Smooth muscle cell (in vitro differentiated cells): ENCODE data around the gene BABAM2. TPM values are rescaled to one million over a fixed set of nuclear protein-coding genes. Genes with fewer than 3 reads are reported as not detected.

ENCODE experiments used
- DNase-seq: peaks from one replicate; lab custom pipeline; 2025; ENCODE audit not compliant: unreplicated experiment; lab: John Stamatoyannopoulos, UW
- H2AFZ ChIP-seq: fragments of 200-600 bp; sonication (generic); 2 replicates; pipeline ENCODE4 v1.6.0; 2016; ENCODE audit warnings: antibody characterized with exemption, low read depth, mild to moderate bottlenecking
- H3F3A ChIP-seq: fragments of 200-600 bp; sonication (generic); 2 replicates; pipeline ENCODE4 v1.6.0; 2017; ENCODE audit warnings: antibody characterized with exemption, low read depth
- H3K27ac ChIP-seq: fragments of 200-600 bp; sonication (generic); 2 replicates; pipeline ENCODE4 v1.5.1; 2016; ENCODE audit warnings: low read depth, mild to moderate bottlenecking
- H3K27me3 ChIP-seq: fragments of 200-600 bp; sonication (generic); 2 replicates; pipeline ENCODE4 v1.6.1; 2016; ENCODE audit warnings: low read depth, mild to moderate bottlenecking
- H3K36me3 ChIP-seq: fragments of 200-600 bp; sonication (generic); 2 replicates; pipeline ENCODE4 v1.5.1; 2016; ENCODE audit warnings: low read depth
- H3K4me1 ChIP-seq: fragments of 200-600 bp; sonication (generic); 2 replicates; pipeline ENCODE4 v1.5.1; 2016; ENCODE audit warnings: low read depth
- H3K4me2 ChIP-seq: fragments of 200-600 bp; sonication (generic); 2 replicates; pipeline ENCODE4 v1.6.0; 2016; ENCODE audit warnings: mild to moderate bottlenecking
- H3K4me3 ChIP-seq: fragments of 200-600 bp; sonication (generic); 2 replicates; pipeline ENCODE4 v1.5.1; 2016; ENCODE audit warnings: mild to moderate bottlenecking
- H3K79me2 ChIP-seq: fragments of 200-600 bp; sonication (generic); 2 replicates; pipeline ENCODE4 v1.6.0; 2016; ENCODE audit warnings: low read depth, mild to moderate bottlenecking
- H3K9ac ChIP-seq: fragments of 200-600 bp; sonication (generic); 2 replicates; pipeline ENCODE4 v1.6.0; 2016; ENCODE audit warnings: low read depth
- H3K9me3 ChIP-seq: fragments of 200-600 bp; sonication (generic); replicated peaks from 2 replicates; pipeline ENCODE4 v1.5.1; 2016; ENCODE audit warnings: low read depth
- H4K20me1 ChIP-seq: fragments of 200-600 bp; sonication (generic); 2 replicates; pipeline ENCODE4 v1.6.0; 2016; ENCODE audit warnings: low read depth
- WGBS: methylation state at CpG from one replicate; pipeline ENCODE4 v1.1.7; 2016; ENCODE audit warnings: low lambda C conversion rate; 5-methylcytosine and 5-hydroxymethylcytosine counted together
- polyA plus RNA-seq: library from polyadenylated mRNA; unstranded; fragments of >200 nt; fragmentation: Nextera tagmentation; extraction: Ambion mirVana; gene quantifications from 2 replicates; pipeline ENCODE4 v1.2.1, GENCODE V29; 2016
- total RNA-seq: library from RNA; depleted of rRNA; stranded (reverse); fragments of >200 nt; gene quantifications from 2 replicates; pipeline ENCODE4 v1.2.3, GENCODE V29; 2014
- TF ChIP-seq, protein P1 (sequence below): fragments of 200-600 bp; sonication (generic); IDR thresholded peaks from 2 replicates; pipeline ENCODE4 v1.5.1; 2017; ENCODE audit warnings: borderline replicate concordance, mild to moderate bottlenecking, antibody characterized with exemption; ENCODE audit not compliant: insufficient read depth, poor library complexity, severe bottlenecking

The BABAM2 gene
- total and polyA plus RNA-seq, 2 experiments from 2014 or later = 26.5 to 29.1 TPM

DNA sequence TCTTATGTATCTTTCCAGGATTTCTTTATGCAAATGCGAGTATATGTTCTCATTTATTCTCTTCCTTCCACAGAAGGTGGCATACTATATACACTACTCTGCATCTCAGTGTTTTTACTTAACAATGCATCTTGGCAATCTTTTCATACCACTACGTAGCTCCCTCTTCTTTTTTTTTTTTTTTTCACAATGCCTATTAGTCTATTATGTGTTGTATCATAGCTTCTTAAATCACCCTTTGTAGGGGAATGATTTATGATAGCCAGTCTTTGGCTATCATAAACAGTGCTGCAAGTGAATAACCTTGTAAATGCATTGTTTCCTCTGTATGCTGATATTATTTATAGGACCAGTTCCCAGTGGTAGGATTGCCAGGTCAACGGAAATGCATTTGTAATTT is 204.2 kb downstream of the BABAM2 start:
- H3F3A ChIP-seq = no peaks in the 10 kb centered on the region
- 95% methylated on average over 3 of the region's 3 CpGs for WGBS

DNA sequence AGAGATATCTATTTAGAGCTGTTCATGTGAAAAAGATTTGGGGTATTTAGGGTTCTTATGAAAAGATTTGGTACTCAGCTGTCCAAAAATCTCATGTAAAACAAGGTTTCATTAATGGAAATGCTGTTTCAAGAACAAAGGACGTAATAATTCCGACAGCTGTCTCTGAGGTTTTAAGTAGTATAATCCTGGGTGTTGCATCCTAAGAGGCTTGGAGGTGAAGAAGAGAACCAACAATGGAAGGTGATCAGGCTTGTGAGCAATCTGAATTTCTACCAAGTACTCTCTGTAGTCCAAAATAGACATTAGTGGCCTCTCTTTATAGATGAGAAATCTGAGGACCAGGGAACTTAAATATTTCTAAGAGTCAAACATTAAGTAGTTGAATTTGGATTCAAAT is 205.1 kb downstream of the BABAM2 start:
- H3K79me2 ChIP-seq = no peaks in the 10 kb centered on the region
- H4K20me1 ChIP-seq = no peaks in the 10 kb centered on the region
- no peak for DNase-seq
- no peak overlapping the region for H3K4me3 ChIP-seq
- no peaks in the 10 kb centered on the region for H3K4me1 ChIP-seq
- no peak overlapping the region for H3K27ac ChIP-seq
- H3F3A ChIP-seq = no peaks in the 10 kb centered on the region
- WGBS = 91% methylated on average over 2 of the region's 2 CpGs
- H2AFZ ChIP-seq = no peak overlapping the region
- no peaks in the 10 kb centered on the region for H3K27me3 ChIP-seq
- H3K4me2 ChIP-seq = no peak overlapping the region
- TF ChIP-seq, protein P1, sequence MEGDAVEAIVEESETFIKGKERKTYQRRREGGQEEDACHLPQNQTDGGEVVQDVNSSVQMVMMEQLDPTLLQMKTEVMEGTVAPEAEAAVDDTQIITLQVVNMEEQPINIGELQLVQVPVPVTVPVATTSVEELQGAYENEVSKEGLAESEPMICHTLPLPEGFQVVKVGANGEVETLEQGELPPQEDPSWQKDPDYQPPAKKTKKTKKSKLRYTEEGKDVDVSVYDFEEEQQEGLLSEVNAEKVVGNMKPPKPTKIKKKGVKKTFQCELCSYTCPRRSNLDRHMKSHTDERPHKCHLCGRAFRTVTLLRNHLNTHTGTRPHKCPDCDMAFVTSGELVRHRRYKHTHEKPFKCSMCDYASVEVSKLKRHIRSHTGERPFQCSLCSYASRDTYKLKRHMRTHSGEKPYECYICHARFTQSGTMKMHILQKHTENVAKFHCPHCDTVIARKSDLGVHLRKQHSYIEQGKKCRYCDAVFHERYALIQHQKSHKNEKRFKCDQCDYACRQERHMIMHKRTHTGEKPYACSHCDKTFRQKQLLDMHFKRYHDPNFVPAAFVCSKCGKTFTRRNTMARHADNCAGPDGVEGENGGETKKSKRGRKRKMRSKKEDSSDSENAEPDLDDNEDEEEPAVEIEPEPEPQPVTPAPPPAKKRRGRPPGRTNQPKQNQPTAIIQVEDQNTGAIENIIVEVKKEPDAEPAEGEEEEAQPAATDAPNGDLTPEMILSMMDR = no peak
- no peaks in the 10 kb centered on the region for H3K9me3 ChIP-seq
- no peak overlapping the region for H3K9ac ChIP-seq
- H3K36me3 ChIP-seq = no peaks in the 10 kb centered on the region

More for the DNA sequence above, 204.2 kb downstream of the BABAM2 start:
- no peak for DNase-seq
- Histone ChIP-seq H3K4me1 (no peaks in the 10 kb centered on the region), H3K4me2 (no peak overlapping the region), H3K9me3 (no peaks in the 10 kb centered on the region), H3K9ac (no peak overlapping the region), H3K27ac (no peak overlapping the region), H3K4me3 (no peak overlapping the region), H3K27me3 (no peaks in the 10 kb centered on the region), H3K79me2 (no peaks in the 10 kb centered on the region), H2AFZ (no peak overlapping the region), H4K20me1 (no peaks in the 10 kb centered on the region), H3K36me3 (no peaks in the 10 kb centered on the region)
- TF ChIP-seq, protein P1 = no peak

DNA sequence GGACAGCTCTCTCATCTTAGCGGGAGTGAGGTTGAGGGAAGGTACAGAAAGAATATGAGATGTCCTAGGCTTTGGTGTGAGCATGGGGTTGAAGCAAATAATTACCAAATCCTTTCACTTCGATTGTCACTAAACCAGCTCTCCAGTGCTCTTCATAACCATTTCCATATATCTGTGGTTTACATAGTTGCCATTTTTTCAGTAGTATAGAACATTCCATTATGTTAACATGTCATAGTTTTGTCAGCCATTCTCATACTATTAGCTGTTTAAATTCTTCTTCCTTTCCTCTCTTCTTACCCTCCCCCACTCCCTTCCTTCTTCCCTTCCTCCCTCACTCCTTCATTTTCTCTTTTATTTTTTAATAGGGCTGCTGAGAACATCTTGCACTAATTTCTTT is 205.9 kb downstream of the BABAM2 start:
- H3K27ac ChIP-seq = peak overlapping the region; percentile 44
- H3K36me3 ChIP-seq = no peaks in the 10 kb centered on the region
- H3K4me1 ChIP-seq = no peaks in the 10 kb centered on the region
- peak overlapping the region; percentile 26 for H3K4me2 ChIP-seq
- no peaks in the 10 kb centered on the region for H3F3A ChIP-seq
- no peaks in the 10 kb centered on the region for H3K27me3 ChIP-seq
- no peaks in the 10 kb centered on the region for H4K20me1 ChIP-seq
- no peaks in the 10 kb centered on the region for H3K79me2 ChIP-seq
- TF ChIP-seq, protein P1 = no peak
- H3K9me3 ChIP-seq = no peaks in the 10 kb centered on the region
- H3K4me3 ChIP-seq = no peak overlapping the region
- peak overlapping the region; percentile 2 for H2AFZ ChIP-seq
- DNase-seq = no peak
- no peak overlapping the region for H3K9ac ChIP-seq
- WGBS = 63% methylated on average over 2 of the region's 2 CpGs

DNA sequence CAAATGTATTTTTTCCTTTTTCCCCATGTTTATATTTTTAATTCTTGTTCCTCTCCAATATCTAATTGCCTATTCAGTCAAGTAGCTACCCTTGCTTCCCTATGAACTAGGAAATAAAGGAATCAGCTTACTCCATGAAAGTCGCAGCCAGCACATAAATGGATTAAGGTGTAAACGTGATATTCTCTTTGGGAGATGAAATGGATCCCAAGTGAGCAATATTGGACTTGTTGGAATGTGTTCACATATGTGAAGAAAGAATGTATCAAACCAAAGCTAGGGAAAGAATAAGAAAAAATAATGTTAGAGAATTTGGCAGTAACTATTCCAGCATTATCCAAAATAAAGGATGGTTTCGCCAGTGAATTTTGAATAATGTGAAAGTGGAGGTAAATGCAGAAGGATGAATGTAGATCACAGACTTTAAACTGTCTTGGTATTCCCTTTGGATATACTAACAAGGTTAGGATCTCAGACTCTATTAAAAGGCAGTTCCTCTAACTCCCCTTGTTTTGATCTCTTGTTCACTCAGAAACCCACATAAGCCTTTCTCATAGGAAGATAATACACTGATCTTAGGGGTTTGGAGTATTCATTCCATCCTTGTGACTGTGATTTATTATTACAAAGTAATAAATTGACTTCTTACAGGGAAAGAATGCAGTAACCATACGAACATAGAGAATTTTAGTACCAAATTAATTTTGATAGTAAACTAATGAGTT is 208.1 kb downstream of the BABAM2 start:
- Histone ChIP-seq H3K27ac (no peak overlapping the region), H3K79me2 (no peaks in the 10 kb centered on the region), H3K4me2 (peak overlapping the region; percentile 39), H2AFZ (no peak overlapping the region), H3F3A (no peaks in the 10 kb centered on the region), H3K9me3 (no peaks in the 10 kb centered on the region), H3K4me1 (peaks cover 7% of the 10 kb centered on the region), H3K36me3 (no peaks in the 10 kb centered on the region), H4K20me1 (no peaks in the 10 kb centered on the region), H3K4me3 (no peak overlapping the region), H3K27me3 (no peaks in the 10 kb centered on the region), H3K9ac (no peak overlapping the region)
- TF ChIP-seq, protein P1 = no peak
- DNase-seq = no peak
- 87% methylated on average over 4 of the region's 4 CpGs for WGBS
